ENCODE measurements around the gene LAMP2.

DNA sequence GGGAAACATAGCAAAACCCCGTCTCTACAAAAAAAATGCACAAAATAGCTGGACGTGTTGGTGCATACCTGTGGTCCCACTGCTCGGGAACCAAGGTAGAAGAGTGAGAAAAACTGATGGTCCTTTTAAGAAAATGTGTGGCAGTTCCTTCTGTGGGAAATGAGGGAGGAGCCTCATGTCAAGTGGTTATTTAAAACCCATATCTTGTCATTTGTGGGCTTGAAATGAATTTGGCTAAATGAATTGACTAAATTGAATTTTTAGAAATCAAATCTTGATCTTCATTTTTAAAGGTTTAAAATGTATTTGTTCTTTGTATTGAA, 16.2 kb upstream of the LAMP2 start:
- TF ChIP-seq POLR2AphosphoS5 (IDR thresholded peaks at IDR 0.05; ENCODE audit: borderline replicate concordance, low read depth, low read length) (no peak), EZH2 (IDR thresholded peaks at IDR 0.05) (no peak), FOXP2 (optimal IDR thresholded peaks at IDR 0.05; ENCODE audit: control extremely low read depth, extremely low read length, insufficient read depth) (no peak)

Measured in SK-N-MC (cell line).